ENCODE data around the gene SLC16A7.

The SLC16A7 gene

DNA sequence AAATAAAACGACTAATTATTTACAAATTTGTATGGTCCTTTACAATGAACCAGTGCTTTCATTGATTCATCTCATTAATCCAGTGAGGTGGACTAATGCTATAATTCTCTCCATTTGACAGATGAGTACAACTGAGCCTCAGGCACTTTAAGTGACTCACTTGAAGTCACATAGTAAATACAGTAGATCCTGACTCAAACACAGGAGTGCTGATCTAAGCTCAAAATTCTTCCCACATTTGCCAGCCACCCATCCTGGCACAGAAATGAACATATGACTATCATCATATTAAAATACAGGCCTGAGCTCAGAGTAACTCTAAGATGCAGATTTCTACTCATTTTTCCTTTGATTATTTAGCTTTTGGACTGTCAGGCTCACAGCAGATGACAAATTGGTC, 30.6 kb downstream of the SLC16A7 start:
- DNase-seq, result no peak

DNA sequence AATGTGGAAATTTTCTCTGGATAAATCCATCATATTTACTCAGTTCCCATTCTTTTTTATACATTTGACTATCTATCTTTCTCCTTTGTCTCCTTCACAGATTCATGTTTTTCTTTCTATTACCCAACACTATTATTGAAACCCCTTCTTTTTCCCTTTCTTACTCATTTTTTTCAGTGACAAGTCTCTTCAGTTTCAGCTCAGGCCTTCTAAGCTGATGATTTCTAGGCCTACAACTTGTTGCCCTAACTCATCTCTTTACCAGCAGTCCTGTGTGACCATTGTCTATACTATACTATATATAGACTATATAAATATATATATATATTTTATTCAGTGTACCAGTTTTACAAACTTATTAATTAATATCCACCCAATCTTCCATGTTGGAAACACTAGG, 31.8 kb downstream of the SLC16A7 start:
- DNase-seq, result no peak

DNA sequence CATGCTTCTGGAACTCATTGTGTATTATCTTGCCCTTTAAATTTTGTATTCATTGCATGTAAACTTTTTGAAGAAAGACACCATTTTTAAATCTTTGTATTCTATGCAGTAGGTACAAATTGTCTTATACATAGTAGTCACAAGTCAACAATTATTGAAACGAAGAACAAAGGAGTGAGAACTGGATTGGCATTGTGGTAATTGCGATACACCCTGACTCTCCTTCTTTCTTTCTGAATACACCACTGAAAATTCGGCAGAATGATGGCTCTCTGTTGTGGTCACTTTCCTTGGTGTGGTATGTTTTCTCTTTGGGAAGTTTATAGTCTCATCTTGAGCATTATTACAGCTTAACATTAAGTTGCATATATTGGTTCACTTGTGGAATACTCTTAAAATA, 34.1 kb downstream of the SLC16A7 start:
- DNase-seq, result no peak

DNA sequence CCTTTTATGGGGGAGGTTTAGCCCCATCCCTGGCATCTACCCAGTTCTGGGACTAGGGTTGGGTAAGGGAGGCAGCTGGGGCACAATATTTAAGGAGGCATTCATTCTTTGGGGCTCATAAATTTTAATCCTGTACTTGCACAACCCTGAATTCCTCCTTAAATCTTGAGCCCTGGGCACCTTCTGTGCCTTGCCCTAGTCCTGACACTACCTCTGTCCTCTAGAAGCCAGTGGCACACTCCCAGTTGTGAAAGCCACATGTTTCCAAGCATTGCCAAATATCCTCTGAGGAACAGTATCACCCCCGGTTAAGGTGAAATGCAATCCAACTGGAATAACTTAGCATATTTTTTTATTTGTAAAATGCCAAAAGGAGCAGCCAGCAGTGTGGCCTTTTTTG, 36.6 kb downstream of the SLC16A7 start:
- no peak for DNase-seq

DNA sequence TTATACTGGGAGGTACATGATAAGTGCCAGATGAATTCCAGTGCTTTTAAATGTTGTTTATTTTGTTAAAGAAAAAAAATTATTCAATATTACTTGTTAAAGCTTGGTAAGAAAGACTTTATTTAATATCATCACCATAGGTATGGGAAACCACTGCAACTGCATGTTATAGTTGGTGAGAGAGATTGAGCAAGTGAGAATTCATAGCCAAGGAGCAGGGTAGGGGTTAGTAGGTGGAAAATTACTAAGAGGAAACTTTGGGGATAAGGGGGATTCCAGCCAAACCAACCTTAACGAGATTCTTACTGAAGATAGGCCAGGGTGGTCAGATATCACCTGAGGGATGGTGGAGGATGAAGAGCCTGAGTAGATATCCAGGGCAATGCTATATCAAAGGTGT, 38.4 kb downstream of the SLC16A7 start:
- no peak for DNase-seq

DNA sequence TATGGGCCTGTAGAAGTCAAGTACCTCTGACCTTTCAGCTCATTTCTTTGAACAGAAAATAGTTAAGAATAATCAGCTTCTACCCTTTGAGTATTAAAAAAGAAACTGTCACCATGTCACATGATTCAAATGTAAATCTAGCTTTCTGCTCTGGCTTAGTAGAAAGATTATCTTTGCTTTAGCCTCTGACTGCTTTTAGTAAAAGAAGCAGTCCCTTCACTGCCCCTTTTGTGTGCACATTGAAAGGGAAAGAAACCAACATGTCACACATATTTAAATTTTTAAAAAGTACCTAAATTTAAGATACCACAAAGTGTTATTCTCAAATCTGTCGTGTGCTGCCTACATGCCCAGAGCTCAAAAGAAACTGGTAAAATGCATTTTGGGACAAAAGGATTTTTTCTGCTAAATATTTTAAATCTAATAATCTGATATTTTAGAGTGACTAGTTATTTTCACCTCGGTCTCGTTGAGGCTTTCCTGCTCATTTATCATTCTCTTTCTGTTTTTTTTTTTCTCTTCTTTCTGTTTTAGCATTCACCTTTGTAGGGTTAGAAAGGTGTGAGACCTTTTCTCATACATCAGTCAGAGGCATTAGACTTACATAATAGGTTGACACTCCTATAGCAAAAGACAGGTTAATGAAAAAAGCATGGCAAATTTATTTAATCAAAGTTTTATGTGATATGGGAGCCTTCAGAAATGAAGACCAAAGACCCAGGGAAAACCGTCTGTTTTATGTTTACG, 41.3 kb downstream of the SLC16A7 start:
- DNase-seq, result no peak

DNA sequence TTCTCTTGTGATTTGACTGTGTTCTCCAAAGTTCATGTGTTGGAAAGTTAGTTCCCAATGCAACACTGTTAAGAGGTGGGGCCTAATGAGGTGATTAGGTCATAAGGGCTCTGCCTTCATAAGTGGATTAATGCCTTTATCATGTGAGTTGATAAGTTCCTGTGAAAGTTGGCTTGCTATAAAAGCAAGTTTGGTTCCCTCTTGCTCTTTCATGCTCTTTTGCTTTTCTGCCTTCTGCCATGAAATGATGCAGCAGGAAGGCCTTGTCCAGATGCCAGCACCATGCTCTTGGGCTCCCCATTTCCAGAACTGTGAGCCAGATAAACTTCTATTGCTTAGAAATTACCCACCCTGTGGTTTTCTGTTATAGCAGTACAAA, 41.9 kb downstream of the SLC16A7 start:
- DNase-seq, result no peak

DNA sequence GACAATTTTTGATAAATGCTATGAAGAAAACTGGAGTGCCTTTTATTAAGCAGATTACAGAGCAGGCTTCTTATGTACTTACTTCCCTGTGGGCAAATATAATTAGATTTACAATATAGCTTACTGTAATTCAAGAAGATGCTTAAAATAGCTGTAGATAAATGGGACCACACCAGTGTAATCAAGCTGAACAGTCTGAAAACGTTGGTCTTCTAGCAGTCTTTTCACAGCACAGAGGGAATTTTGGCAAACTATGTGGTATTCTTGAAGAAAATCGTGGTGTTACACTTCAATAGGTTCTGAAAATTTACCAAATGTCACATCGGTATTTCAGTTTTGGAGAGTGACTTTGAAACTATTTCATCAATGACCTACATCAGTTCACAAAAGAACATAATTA, 47.7 kb downstream of the SLC16A7 start:
- no peak for DNase-seq

- no peak for DNase-seq
Measured at GRCh38 chr12:59645242-59645641, 49.4 kb downstream of the SLC16A7 start.

DNA sequence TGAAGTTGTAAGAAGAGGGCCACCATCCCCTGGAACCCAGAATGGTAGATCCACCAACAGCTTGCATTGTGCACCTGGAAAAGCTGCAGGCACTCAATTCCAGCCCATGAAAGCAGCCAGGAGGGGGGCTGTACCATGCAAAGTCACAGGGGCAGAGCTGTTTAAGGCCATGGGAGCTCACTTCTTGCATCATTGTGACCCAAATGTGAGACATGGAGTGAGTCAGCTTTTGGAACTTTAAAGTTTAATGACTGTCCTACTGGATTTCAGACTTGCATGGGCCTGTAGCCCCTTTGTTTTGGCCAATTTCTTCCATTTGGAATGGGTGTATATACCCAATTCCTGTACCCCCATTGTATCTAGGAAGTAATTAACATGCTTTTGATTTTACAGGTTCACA, 50.8 kb downstream of the SLC16A7 start:
- no peak for DNase-seq

DNA sequence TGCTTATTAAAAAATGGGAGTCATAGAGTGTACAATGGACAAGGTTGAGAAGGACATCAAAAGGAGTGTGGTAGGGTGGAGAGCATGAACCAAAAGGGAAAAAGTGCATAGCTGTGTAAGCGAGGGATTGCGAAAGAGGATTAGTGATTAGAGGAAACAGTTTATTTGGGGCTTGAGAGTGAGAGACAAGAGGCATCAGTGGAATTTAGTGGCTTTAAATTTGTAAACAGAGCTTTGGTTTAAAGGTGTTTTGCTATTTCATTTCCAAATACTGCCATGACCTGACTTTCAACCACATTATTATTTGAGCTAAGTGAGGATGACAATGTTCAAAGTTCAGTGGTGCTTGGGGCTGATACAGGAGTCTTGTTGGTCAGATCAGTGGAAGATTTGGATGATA, 53.4 kb downstream of the SLC16A7 start:
- DNase-seq, result no peak

- DNase-seq, result no peak
Measured at GRCh38 chr12:59650588-59651228, 54.9 kb downstream of the SLC16A7 start.

DNA sequence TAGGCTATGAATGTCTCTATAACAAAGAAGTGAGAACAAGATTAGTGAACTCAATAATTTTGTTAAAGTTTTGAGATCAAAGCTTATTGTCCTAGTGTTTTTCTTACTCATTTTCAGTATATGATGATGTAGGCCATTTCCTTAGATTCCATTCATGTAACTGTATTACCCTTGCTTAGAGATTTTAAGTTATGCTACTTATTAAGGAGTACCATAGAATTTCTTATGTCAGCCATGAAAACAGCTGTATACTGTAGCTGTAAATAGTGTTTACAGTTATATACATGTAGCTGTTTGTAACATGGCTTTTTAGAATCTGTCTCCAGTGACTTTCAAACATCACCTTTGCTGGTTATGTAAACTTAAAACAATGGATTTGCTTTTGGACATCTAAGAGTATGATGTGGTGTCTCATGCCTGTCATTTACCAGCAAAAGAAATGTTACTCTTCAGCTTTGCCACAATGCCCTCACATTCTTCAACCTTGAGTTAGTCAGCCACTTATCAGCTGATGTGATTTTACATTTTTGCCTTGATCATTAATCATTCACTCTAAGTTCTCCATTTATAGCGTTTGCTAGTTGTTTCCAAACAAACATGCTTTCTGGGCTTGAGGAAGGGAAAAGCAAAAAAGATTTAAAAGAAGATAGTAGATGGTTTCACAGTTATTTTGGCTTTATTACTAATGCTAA, 55.5 kb downstream of the SLC16A7 start:
- DNase-seq, result no peak

GRCh38 chr12:59652130-59652529, 56.3 kb downstream of the SLC16A7 start:
- DNase-seq, result no peak

DNA sequence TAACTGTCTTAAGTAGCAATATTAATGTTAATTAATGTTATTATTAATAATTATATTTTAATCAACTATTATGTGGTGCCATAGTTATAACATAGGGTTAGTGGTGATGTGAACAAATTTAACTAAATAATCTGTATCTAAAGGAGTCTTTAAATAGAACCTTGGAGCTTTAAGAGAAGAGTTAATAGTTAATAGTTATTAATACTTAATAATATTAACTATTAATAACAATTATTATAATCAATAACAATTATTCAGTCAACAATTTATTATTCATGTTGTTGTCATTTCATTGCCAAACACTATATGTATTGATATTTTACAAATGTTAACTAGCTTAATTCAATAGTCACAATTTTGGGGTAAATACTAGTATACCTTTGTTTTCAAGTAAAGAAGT, 58.2 kb downstream of the SLC16A7 start:
- no peak for DNase-seq

DNA sequence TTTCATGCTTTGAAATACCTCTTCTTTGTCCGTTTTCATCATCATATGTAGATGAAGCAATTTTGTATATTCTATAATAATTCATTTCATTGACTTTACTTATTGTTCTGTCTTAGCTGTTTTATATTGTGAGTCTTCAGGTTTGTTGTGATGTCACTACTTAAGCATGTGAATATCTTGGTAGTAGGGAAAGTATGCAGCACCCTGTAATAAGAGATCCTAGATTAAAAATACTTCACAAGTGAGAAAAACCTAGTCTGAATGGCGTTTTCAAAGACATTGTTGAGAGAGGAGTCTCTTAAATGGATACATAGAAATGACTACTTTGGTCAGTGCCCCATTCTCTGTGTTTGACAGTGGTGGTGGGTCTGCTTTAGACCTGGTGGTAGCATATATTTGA, 61.4 kb downstream of the SLC16A7 start:
- DNase-seq, result no peak

DNA sequence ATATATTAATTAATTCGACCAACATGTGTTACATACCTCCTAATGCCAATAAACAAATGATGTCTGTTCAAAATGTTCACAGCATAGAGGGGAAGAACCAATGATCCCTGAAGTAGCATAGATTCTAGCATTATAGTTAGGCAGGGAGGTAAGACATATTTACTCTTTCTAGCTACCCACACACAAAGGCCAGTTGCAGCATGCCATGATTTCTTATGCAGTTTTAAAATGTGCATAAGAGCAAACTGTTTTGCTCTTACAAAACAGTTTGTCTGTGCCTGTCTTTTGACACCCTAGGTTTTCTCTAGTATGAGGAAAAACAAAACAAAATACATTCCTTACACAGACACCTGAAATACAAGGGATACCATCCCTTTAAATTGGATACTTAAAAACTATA, 61.9 kb downstream of the SLC16A7 start:
- DNase-seq, result no peak

DNA sequence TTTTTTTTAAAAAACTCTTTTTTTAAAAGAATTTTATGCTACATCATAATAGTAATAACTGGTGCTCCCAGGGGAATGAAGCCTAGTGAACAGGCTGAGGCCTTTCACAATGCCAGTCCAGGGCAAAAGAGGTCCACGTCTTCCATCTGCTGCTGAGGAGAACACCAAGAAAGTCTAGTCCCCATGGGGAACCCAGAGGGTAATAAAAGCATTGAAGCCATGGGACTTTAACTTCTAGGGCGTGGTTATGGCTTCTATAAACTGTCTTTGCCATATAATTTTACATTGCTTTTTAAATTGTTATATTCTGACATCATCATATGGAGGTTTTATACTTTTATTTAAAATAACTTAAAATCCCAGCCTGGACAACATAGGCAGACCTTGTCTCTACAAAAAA, 64.3 kb downstream of the SLC16A7 start:
- DNase-seq, result no peak

DNA sequence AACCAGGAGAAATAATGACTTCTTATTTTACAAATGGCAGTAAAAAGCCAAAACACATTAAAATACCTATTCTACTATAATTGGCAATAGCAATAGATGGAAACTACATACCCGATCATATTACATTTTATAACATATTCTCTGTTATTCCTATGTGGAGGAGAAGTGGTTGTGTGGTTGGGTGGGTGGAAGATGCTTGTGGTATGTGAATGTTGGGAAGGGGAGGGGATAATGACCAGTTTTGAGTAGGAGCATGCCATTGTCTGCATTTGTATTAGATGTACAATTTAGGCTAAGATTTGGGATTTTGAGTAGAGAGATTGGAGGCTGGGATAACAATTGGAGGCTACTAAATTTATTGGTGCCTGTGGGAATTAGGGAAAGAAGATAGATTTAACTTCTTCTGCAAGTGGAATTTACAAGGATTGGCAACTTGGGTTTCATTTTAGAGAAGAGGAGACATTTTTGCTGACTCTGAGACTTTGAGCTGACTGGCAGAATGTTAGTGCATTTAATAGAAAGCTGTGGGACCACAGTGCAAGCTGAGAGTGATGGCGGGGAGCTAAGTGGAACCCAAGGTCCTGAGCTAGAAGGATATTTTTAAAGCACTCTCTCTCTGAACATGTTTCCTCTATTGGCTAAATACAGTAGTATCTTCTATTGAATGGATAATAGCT, 65.2 kb downstream of the SLC16A7 start:
- DNase-seq, result peak; percentile 6

- no peak for DNase-seq
Measured at GRCh38 chr12:59664495-59664894, 68.7 kb downstream of the SLC16A7 start.

DNA sequence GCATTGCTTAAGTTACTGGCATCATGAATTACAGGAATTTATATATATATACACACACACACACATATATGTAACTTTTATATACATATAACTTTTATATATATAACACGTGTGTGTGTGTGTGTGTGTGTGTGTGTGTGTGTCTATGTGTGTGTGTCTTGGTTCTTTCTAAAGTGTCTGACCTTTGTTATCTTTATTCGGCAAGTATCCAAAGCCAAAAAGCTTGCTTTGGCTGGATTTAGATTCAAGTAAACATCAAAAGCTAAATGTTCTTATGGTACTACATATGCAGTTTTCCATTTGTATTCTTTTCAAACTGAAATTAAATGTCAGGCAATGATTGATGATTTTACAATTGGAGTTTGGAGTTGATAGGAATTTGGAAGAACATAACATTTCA, 69.9 kb downstream of the SLC16A7 start:
- DNase-seq, result no peak

DNA sequence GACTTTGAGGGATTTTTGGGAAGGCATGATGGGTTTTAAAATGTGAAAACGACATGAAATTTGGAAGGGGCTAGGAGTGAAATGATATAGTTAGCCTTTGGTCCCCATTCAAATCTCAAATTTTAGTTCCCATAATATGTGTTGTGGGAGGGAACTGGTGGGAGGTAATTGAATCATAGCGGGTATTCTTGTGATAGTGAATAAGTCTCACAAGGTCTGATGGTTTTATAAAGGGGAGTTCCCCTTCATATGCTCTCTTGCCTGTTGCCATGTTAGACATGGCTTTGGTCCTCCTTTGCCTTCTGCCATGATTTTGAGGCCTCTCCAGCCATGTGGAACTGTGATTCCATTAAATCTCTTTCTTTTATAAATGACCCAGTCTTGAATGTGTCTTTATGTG, 72.8 kb downstream of the SLC16A7 start:
- DNase-seq, result no peak

GRCh38 chr12:59672273-59672672, 76.4 kb downstream of the SLC16A7 start:
- DNase-seq, result no peak

GRCh38 chr12:59675461-59675860, 79.6 kb downstream of the SLC16A7 start:
- DNase-seq, result no peak

Data from RPMI8226 (cell line).